ENCODE results near the gene LSAMP.

DNA sequence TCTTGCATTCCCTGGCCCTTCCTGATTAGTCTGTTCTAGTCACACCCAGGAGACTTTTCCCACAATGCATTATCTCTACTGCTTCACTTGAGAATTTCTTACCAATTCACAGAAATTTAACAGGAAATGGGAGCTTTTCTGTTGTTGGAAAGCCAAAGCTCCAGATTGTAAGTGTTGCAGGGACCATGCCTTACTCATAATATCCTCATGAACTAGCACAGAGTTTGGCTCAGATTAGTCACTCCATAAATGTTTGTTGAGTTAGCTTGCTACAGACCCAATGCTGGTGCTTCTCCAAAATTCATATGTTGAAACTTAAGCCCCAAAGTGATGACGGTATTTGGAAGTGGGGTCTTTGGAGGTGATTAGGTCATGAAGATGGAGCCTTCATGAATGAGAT, 589.4 kb downstream of the LSAMP start:
- TF ChIP-seq, protein P1, sequence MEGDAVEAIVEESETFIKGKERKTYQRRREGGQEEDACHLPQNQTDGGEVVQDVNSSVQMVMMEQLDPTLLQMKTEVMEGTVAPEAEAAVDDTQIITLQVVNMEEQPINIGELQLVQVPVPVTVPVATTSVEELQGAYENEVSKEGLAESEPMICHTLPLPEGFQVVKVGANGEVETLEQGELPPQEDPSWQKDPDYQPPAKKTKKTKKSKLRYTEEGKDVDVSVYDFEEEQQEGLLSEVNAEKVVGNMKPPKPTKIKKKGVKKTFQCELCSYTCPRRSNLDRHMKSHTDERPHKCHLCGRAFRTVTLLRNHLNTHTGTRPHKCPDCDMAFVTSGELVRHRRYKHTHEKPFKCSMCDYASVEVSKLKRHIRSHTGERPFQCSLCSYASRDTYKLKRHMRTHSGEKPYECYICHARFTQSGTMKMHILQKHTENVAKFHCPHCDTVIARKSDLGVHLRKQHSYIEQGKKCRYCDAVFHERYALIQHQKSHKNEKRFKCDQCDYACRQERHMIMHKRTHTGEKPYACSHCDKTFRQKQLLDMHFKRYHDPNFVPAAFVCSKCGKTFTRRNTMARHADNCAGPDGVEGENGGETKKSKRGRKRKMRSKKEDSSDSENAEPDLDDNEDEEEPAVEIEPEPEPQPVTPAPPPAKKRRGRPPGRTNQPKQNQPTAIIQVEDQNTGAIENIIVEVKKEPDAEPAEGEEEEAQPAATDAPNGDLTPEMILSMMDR (IDR thresholded peaks at IDR 0.05; ENCODE audit: low read depth, low read length) = no peak
- TF ChIP-seq EZH2phosphoT487 (IDR thresholded peaks at IDR 0.05; ENCODE audit: low read depth) = no peak
